Measurements from ENCODE around the gene USP25. TPM values are rescaled to one million over a fixed set of nuclear protein-coding genes. Genes with fewer than 3 reads are reported as not detected.

Gene USP25
- total and polyA plus RNA-seq, 2 of the 8 experiments (the other 6 are each of a cell fraction or from before 2014, with no cell fraction given), result 11.2 to 48.1 TPM

DNA sequence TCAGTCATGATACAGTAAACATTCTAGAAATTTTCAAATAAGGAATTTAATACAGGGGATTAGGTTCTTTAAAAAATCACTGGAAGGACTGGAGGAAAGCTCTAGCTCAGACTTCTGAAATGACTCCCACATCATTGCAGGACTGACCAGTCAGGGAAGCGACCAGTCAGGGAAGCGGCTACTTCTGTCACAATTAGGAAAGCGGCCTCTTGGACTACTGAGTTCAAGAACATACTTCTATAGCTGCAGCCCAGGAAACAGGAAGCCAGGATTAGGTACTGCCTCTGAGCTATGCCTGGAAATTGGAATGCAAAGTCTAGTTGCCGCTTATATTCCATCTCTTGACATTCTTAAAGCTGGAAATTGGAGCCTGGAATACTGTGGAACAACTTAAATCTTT is 45.5 kb downstream of the USP25 start:
- Histone ChIP-seq H4K91ac (replicated peaks; ENCODE audit: insufficient read length, low read length) (no peak overlapping the region), H2BK5ac (ENCODE audit: low read depth, low read length) (no peak overlapping the region), H3K27me3 (replicated peaks in 1 of 4; ENCODE audit: control insufficient read depth in 3 of 4, extremely low read depth in 1 of 4, insufficient read depth in 3 of 4, low read length in 3 of 4) (no peaks in the 10 kb centered on the region), H3K4me3 (ENCODE audit: extremely low read depth in 1 of 4, insufficient read depth in 2 of 4, low read depth in 3 of 4, low read length in 4 of 4) (no peak overlapping the region), H3K4me1 (replicated peaks in 1 of 4; ENCODE audit: control insufficient read depth in 3 of 4, insufficient read depth in 4 of 4, low read length in 3 of 4) (peaks cover 0 to 9% (median 5%) of the 10 kb centered on the region in 4 experiments; a peak in 3 of 7 replicates), H3K79me2 (ENCODE audit: control insufficient read depth in 1 of 2, insufficient read depth in 2 of 2, low read length in 2 of 2) (peaks cover 0 to 68% of the 10 kb centered on the region in 2 experiments; a peak in 2 of 4 replicates), H4K8ac (ENCODE audit: extremely low read depth, insufficient read depth, low read length) (no peak overlapping the region), H2BK15ac (ENCODE audit: low read length) (no peak overlapping the region), H2AK5ac (ENCODE audit: low read depth, low read length) (no peak overlapping the region), H3K27ac (ENCODE audit: low read depth, low read length) (no peak overlapping the region), H3K56ac (replicated peaks; ENCODE audit: insufficient read length, low read depth, low read length) (no peak overlapping the region), H2BK120ac (replicated peaks; ENCODE audit: low read depth, low read length) (no peak overlapping the region), H3K36me3 (ENCODE audit: control insufficient read depth in 2 of 4, insufficient read depth in 4 of 4, low read length in 3 of 4) (no peaks in the 10 kb centered on the region), H3K23me2 (ENCODE audit: low read depth, low read length) (no peaks in the 10 kb centered on the region), H3K9me3 (ENCODE audit: insufficient read depth in 2 of 2, low read depth in 1 of 2, low read length in 1 of 2) (no peaks in the 10 kb centered on the region), H2BK12ac (ENCODE audit: low read depth, low read length) (no peak overlapping the region), H4K5ac (ENCODE audit: insufficient read length, low read depth, low read length) (no peak overlapping the region), H3K79me1 (ENCODE audit: low read depth, low read length) (no peaks in the 10 kb centered on the region; the same call in 1 of the 2 replicates), H3K23ac (ENCODE audit: insufficient read length) (no peak overlapping the region), H2AFZ (ENCODE audit: low read length) (no peak overlapping the region), H3K18ac (ENCODE audit: extremely low read depth, low read length) (no peak overlapping the region), H3K14ac (ENCODE audit: insufficient read length) (no peak overlapping the region), H4K20me1 (replicated peaks in 1 of 2; ENCODE audit: control insufficient read depth in 1 of 2, insufficient read depth in 2 of 2, low read length in 2 of 2) (no peaks in the 10 kb centered on the region), H2BK20ac (ENCODE audit: low read length) (no peak overlapping the region), H3K9ac (replicated peaks in 1 of 4; ENCODE audit: extremely low read depth in 1 of 4, low read depth in 3 of 4, low read length in 3 of 4) (no peak overlapping the region), H3K4ac (replicated peaks; ENCODE audit: insufficient read length, low read depth, low read length) (no peak overlapping the region), H3K4me2 (ENCODE audit: insufficient read depth in 1 of 2, low read depth in 2 of 2, low read length in 2 of 2) (no peak overlapping the region)
- WGBS, 2 experiments (ENCODE audit: extremely low coverage in 1 of 2, insufficient coverage in 1 of 2, insufficient read length in 1 of 2, insufficient replicate concordance in 2 of 2, low coverage in 1 of 2, low lambda C conversion rate in 2 of 2, missing lambda C conversion rate in 1 of 2), result 88% methylated on average over 3 of the region's 4 CpGs; no CpG with 5 or more reads in 1 of the 2 experiments
- ChIA-PET POLR2A (ENCODE audit: partially characterized antibody) (interaction anchor here (1.3 kb wide), 2 partner anchors 8 to 147 kb away, joined by 3 read pairs; no protein-coding TSS in a partner anchor), CTCF (ENCODE audit: partially characterized antibody) (interaction anchor here (0.6 to 1.3 kb wide), 2 partner anchors 19 to 638 kb away, joined by 3 to 4 read pairs; no protein-coding TSS in a partner anchor)
- DNase-seq (ENCODE audit: low read depth in 1 of 2, low spot score in 2 of 2) (no peak), FAIRE-seq (no peak)
- TF ChIP-seq, protein P1, sequence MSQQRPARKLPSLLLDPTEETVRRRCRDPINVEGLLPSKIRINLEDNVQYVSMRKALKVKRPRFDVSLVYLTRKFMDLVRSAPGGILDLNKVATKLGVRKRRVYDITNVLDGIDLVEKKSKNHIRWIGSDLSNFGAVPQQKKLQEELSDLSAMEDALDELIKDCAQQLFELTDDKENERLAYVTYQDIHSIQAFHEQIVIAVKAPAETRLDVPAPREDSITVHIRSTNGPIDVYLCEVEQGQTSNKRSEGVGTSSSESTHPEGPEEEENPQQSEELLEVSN (IDR thresholded peaks at IDR 0.05), result no peak
- TF ChIP-seq YY1 (IDR thresholded peaks at IDR 0.05; ENCODE audit: low read depth, low read length), result no peak
- no peak for TF ChIP-seq EGR1 (IDR thresholded peaks at IDR 0.05; ENCODE audit: borderline replicate concordance, low read depth, low read length)
- TF ChIP-seq CEBPB (IDR thresholded peaks at IDR 0.05; ENCODE audit: low read depth, low read length), result no peak
- TF ChIP-seq GTF2F1 (IDR thresholded peaks at IDR 0.05; ENCODE audit: borderline replicate concordance, low read depth, low read length), result no peak
- no peak for TF ChIP-seq ATF2 (IDR thresholded peaks at IDR 0.05; ENCODE audit: low read length)
- TF ChIP-seq NRF1 (IDR thresholded peaks at IDR 0.05; ENCODE audit: low read depth, low read length), result no peak
- TF ChIP-seq TAF7 (optimal IDR thresholded peaks at IDR 0.05; ENCODE audit: borderline replicate concordance, low read depth, low read length), result no peak
- TF ChIP-seq CTBP2 (IDR thresholded peaks at IDR 0.05; ENCODE audit: borderline replicate concordance, insufficient read depth, insufficient read length, low read length), result no peak
- no peak for TF ChIP-seq KDM1A (IDR thresholded peaks at IDR 0.05; ENCODE audit: borderline replicate concordance, low read length)
- TF ChIP-seq SIN3A (conservative IDR thresholded peaks at IDR 0.05 in 1 of 2, IDR thresholded peaks at IDR 0.05 in 1 of 2; ENCODE audit: low read depth in 1 of 2, low read length in 2 of 2), result no peak

Measured in H1 (cell line).